ENCODE data around the gene ZMYND8. TPM values are rescaled to one million over a fixed set of nuclear protein-coding genes. Genes with fewer than 3 reads are reported as not detected.

The ZMYND8 gene
- total and polyA plus RNA-seq, 2 of the 4 experiments (the other 2 are of a cell fraction): 24.0 to 28.2 TPM

GRCh38 chr20:47173596-47174216, 182.8 kb downstream of the ZMYND8 start:
- Histone ChIP-seq H3K4ac (ENCODE audit: low read depth, low read length) (no peak overlapping the region), H2AK5ac (ENCODE audit: low read depth, low read length) (no peak overlapping the region), H2BK5ac (ENCODE audit: low read depth, low read length, poor library complexity, severe bottlenecking) (no peak overlapping the region), H3K9me3 (ENCODE audit: control insufficient read depth, insufficient read depth, low read length) (no peaks in the 10 kb centered on the region), H3K9me1 (ENCODE audit: insufficient read depth, low read length) (no peaks in the 10 kb centered on the region; the same call in 1 of the 2 replicates), H2AK9ac (replicated peaks; ENCODE audit: low read depth, low read length, poor library complexity) (no peak overlapping the region), H3K4me1 (ENCODE audit: control insufficient read depth, insufficient read depth, low read length) (peaks cover 3% of the 10 kb centered on the region; the same call in 1 of the 2 replicates), H4K8ac (ENCODE audit: low read depth in 2 of 2, low read length in 2 of 2) (no peak overlapping the region), H3K18ac (ENCODE audit: low read depth, low read length) (no peak overlapping the region), H3K9ac (ENCODE audit: low read depth, low read length) (no peak overlapping the region), H4K20me1 (ENCODE audit: insufficient read depth, low read length) (no peaks in the 10 kb centered on the region), H4K91ac (ENCODE audit: insufficient read depth, low read depth, low read length) (no peak overlapping the region), H3K79me1 (ENCODE audit: low read depth in 1 of 2, low read length in 2 of 2) (no peaks in the 10 kb centered on the region), H3K14ac (replicated peaks; ENCODE audit: low read depth, low read length) (no peak overlapping the region), H3K23ac (ENCODE audit: low read depth, low read length) (no peak overlapping the region), H2BK15ac (ENCODE audit: low read depth, low read length) (no peak overlapping the region), H3K36me3 (ENCODE audit: control insufficient read depth, insufficient read depth, low read length) (peaks cover 1% of the 10 kb centered on the region; the same call in 1 of the 2 replicates), H2BK120ac (ENCODE audit: low read depth, low read length) (no peak overlapping the region), H3K56ac (ENCODE audit: extremely low read depth, insufficient read depth, low read length) (no peak overlapping the region), H3K27me3 (ENCODE audit: control insufficient read depth, insufficient read depth, low read length) (no peaks in the 10 kb centered on the region), H2BK20ac (ENCODE audit: low read depth, low read length) (no peak overlapping the region), H3K4me3 (ENCODE audit: insufficient read depth, low read depth, low read length) (no peak overlapping the region), H2AFZ (replicated peaks; ENCODE audit: low read length, poor library complexity) (no peak overlapping the region), H4K5ac (ENCODE audit: low read depth, low read length) (no peak overlapping the region), H3K4me2 (ENCODE audit: low read depth, low read length) (no peak overlapping the region), H3K27ac (ENCODE audit: insufficient read depth, low read length) (no peak overlapping the region)
- BruUV-seq (replicated peaks): no TSS peak
- in situ Hi-C loops (cut with MboI; ENCODE audit: low sequenced_read_pairs) (no loop called here), intact Hi-C loops (cut with micrococcal nuclease) (no loop called here), dilution Hi-C loops (cut with HindIII; ENCODE audit: low sequenced_read_pairs, unreplicated experiment) (no loop called here)
- no peak for TF ChIP-seq CEBPB (IDR thresholded peaks at IDR 0.05; ENCODE audit: low read depth, low read length)
- TF ChIP-seq MXI1 (IDR thresholded peaks at IDR 0.05; ENCODE audit: borderline replicate concordance, low read depth, low read length): no peak
- TF ChIP-seq MAZ (IDR thresholded peaks at IDR 0.05; ENCODE audit: borderline replicate concordance, low read depth, low read length): no peak
- TF ChIP-seq BHLHE40 (IDR thresholded peaks at IDR 0.05; ENCODE audit: low read depth, low read length): no peak
- no peak for TF ChIP-seq SMC3 (IDR thresholded peaks at IDR 0.05; ENCODE audit: low read depth, low read length)
- no peak for TF ChIP-seq RFX5 (IDR thresholded peaks at IDR 0.05; ENCODE audit: low read depth, low read length)
- no peak for TF ChIP-seq NFE2L2 (IDR thresholded peaks at IDR 0.05; ENCODE audit: low read depth, low read length)
- TF ChIP-seq CHD1 (IDR thresholded peaks at IDR 0.05; ENCODE audit: low read depth, low read length): no peak
- no peak for TF ChIP-seq POLR2A (IDR thresholded peaks at IDR 0.05; ENCODE audit: low read depth, low read length)
- no peak for TF ChIP-seq MAFK (IDR thresholded peaks at IDR 0.05; ENCODE audit: low read depth, low read length)
- TF ChIP-seq FOS (IDR thresholded peaks at IDR 0.05; ENCODE audit: low read depth, low read length): no peak
- no peak for TF ChIP-seq RCOR1 (IDR thresholded peaks at IDR 0.05; ENCODE audit: insufficient replicate concordance, low read length)
- ChIA-PET CTCF (no interaction called here), POLR2A (ENCODE audit: unreplicated experiment) (no interaction called here)
- ATAC-seq (ENCODE audit: low read depth) (no peak), DNase-seq (no peak)
- 100% methylated on average over 2 of the region's 6 CpGs; no CpG with 5 or more reads in 1 of the 2 experiments for WGBS, 2 experiments (ENCODE audit: extremely low coverage in 2 of 2, insufficient read length in 1 of 2)

Data from IMR-90 (cell line).